ENCODE data around the gene ANKRD66.

Gene ANKRD66

GRCh38 chr6:46792635-46793034 lies 45.9 kb downstream of the ANKRD66 start:
- no peak for DNase-seq

- DNase-seq: no peak
Observed at GRCh38 chr6:46793138-46793537, 46.4 kb downstream of the ANKRD66 start, which contains the start of gene MEP1A. Gene MEP1A (plus strand): TSS chr6:46793389. CDS start chr6:46793399, 10 bp downstream.

GRCh38 chr6:46794068-46794467 lies 47.3 kb downstream of the ANKRD66 start:
- no peak for DNase-seq

GRCh38 chr6:46795816-46796215 lies 49.1 kb downstream of the ANKRD66 start:
- no peak for DNase-seq

GRCh38 chr6:46796848-46797580 lies 50.3 kb downstream of the ANKRD66 start:
- DNase-seq: no peak

GRCh38 chr6:46799657-46800056 lies 52.9 kb downstream of the ANKRD66 start:
- no peak for DNase-seq

- no peak for DNase-seq
Observed at GRCh38 chr6:46808806-46809205, 62.1 kb downstream of the ANKRD66 start.
